GM19467 (cell line): ENCODE results near the gene ENDOD1.
A peak's percentile ranks its signal among the peaks of the same experiment; 100 is the strongest.

Source experiments
- ATAC-seq: cut with Tn5 transposase; IDR thresholded peaks from one replicate; pipeline ENCODE4 v1.9.1; 2021; ENCODE audit warnings: mild to moderate bottlenecking, moderate library complexity; ENCODE audit not compliant: unreplicated experiment

ENDOD1 gene

GRCh38 chr11:95074792-95075563, 14.7 kb upstream of the ENDOD1 start:
- ATAC-seq = no peak

DNA sequence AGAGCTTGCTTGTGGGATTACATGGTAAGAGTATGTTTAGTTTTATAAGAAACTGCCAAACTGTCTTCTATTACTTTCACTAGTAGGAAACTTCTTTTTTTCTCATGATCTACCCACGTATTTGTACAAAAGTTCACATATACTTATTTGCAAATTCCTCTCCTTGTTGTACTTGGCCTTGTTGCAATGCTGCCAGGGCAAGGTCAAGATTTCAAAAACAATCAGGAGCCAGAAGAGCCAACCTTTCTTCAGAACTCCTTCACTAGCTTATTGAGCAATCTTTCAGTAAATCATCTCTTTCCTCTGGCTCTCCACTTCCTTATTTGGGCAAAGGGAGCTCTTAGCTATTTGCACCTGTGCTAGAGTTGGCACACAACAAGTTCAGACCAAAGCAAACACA, 13.2 kb upstream of the ENDOD1 start:
- peak; percentile 74 for ATAC-seq

- ATAC-seq = peak; percentile 16
These were observed 12.7 kb upstream of the ENDOD1 start for GRCh38 chr11:95076981-95077380.

DNA sequence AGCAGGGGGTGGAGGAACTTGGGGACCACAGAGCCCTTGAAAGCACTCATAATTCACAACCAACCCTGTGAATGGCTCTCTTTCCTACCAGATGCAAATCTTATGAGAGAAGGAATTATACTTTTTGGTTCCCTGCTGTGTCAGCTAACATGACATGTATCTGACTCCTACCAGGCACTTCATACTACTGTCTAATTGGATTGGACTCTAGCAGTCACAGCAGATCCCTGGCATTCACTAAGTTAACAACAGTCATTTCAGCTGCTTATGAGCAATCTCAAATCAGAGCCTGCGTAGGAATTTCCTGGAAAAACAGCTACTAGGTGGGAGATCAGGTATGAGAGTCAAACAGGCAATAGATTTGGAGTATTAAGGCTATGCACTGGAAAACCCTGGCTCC, 11.1 kb upstream of the ENDOD1 start:
- ATAC-seq = no peak

DNA sequence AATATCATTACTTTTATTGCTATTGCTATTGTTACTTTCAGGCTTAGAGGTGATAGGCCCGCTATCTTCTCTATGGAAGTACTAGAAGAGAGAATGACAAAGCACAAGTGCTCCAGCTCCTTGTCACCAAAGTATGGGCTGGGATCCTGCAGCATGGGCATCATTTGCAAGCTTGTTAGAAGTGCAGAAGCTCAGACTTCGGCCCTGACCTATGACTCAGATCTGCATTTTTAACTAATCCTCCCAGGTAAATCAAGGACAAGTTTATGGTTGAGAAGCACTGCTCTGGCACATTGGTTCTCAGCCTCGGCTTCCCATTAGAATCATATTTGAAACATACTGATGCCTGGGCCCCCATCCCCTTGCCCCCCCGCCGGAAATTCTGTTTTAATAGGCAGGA, 8.6 kb upstream of the ENDOD1 start:
- no peak for ATAC-seq

GRCh38 chr11:95081412-95081811, 8.2 kb upstream of the ENDOD1 start:
- ATAC-seq = no peak

- no peak for ATAC-seq
These were observed 7.1 kb upstream of the ENDOD1 start for GRCh38 chr11:95082576-95083001.

DNA sequence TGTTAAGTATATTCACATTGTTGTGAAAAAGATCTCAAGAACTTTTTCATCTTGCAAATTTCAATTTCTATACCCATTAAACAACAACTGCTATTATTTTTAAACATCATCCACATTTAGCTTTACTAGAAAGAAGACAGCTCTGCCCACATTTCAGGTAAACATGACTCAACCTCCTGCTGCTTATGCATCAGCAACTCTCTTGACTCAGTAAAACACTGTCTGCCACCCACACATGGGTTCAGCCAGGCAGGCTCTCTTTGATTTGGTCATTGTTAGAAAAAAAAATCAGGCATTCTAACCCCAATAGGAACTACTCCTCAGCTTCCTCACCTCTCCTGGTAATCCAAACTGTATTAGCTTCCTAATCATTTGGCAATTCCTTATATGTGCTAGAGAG, 5.1 kb upstream of the ENDOD1 start:
- no peak for ATAC-seq

GRCh38 chr11:95085117-95085816, 4.4 kb upstream of the ENDOD1 start:
- ATAC-seq = no peak

DNA sequence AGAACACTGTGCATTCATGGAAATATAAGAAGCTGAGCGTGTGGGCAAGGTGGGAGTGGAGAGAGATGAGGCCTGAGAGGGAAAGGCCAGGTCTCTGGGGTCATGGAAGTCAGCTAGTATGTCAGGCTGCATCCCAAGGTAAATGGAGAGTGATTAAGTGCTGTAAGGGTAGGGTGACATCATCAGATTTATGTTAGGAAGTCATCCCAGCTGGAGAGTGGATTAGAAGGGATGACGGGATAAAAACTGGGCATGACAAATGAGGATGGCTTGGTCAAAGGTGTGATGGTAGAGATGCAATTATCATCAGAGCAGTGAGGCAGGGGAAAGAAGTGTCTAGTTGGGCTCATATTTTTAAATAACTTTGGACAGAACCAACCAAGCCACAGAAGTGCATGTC, 3.5 kb upstream of the ENDOD1 start:
- no peak for ATAC-seq

- no peak for ATAC-seq
These were observed 2.6 kb upstream of the ENDOD1 start for GRCh38 chr11:95086836-95087570.

DNA sequence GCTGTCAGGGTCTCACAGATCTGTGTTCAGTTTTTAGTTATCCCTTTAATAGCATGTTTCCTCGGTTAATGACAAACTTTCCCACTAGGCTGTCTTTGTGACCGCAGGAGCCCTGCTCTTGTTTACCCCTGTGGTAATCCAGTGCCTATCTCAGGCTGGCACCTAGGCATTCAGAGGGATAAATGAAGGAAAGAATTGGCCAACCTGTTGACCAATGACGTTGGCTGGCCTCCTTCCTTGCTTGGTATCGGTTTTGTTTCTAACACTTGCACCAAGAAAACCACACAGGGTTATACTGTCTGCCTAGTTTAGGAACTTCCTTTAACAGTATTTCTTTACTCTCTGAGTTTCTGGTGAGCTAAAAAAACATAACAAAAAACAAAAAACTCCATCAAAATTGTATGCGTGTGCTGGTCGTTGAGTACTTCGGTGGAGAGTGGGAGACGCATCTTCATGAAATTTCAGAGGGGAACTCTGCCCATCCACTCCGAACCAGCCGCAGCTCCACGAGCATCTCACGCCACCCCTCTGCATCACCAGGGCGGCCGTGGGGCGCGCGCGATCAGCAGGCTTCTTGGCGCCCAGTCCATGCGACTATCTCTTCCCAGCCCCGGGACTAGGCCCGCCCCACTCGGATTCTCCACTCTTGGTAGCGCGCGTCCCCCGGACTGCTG, 563 bp upstream of the ENDOD1 start:
- ATAC-seq = peak; percentile 47

- ATAC-seq = no peak
These were observed 2.1 kb downstream of the ENDOD1 start for GRCh38 chr11:95091663-95092180.

DNA sequence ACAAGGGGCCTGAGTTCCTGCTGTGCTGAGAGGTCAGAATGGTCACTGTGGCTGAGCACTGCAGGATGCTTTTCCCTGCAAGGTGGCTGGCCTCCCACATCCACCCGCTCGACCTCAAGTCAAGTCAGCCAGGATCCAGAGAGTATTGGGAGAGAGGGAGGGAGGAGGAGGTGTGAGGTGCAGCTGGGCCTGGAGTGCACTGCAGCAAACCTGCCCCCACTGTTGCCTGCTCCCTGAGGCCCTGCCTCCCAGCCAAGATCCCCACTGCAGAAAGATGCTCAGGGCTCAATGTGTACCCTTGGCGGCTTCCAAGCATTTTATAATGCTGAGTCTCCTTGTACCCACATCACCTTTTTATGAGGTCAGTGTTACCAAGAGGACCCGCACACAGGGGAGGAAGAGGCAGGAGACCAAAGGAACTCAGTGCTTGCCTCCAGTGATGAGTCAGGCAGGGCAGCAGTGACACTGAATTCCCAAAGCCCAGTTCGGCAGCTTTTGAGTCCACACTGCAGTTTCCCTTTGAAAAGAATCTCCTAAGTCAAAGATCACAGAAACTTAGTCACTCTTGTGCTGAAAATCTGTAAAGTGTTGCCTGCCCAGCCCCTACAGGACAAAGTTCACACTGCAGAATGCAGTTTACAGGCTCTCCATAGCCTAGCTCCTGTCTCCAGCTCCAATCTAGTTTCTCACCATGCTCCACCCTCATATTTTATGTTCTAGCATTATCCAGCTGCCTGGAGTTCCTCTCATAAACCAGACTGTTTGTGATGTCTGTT, 3.1 kb downstream of the ENDOD1 start:
- no peak for ATAC-seq

- ATAC-seq = no peak
These were observed 3.9 kb downstream of the ENDOD1 start for GRCh38 chr11:95093548-95093947.

DNA sequence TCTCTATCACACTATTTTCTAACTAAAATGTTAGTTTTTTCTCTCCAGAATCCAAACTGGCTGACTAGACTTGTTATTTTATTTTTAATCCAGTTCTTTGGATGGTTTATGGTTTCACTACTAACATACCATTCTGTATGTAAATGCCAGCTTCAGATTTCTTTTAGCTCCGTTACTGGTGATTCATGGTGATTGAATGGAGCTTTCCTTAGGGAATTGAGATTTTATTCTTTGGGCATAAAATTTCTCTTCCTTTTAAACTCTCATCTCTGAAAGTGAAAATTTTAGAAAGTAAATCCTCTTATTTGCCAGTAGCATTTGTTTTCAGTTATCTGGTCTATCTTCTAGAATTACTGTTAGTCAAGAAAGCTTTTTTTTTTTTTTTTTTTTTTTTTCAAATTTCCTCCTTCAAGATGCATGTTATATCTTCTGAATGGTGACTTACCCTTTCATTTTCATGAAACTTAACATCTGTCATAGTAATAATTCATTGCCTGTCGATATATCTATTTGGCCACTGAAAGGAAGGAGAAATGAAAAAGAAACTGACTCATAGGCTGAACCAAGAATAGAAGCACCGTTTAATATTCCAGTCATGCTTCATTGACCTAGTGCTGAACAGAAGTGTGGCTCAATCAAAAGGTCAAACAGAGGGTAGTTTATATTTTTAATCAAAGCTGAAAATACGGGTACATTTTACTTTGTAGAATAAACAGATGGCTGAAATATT, 6.4 kb downstream of the ENDOD1 start:
- ATAC-seq = peak; percentile 86

DNA sequence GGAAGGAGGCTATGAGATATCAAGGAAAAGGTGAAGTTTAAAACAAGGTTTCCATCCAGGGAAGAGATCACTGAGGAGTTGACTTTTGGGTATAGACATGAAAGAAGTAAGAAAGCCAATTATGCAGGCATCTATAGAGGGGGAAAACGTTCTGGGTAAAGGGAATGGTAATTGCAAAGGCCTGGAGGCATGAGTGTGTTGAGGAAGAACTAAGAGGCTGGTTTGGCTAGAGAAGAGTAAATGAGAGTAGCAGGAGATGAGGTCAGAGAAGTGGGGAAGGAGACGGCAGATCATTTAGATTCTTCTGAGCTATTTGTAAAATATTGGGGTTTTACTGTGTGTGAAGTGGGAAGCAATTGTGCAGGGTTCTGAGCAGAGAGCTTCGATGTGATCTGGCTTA, 7.6 kb downstream of the ENDOD1 start:
- ATAC-seq = no peak

DNA sequence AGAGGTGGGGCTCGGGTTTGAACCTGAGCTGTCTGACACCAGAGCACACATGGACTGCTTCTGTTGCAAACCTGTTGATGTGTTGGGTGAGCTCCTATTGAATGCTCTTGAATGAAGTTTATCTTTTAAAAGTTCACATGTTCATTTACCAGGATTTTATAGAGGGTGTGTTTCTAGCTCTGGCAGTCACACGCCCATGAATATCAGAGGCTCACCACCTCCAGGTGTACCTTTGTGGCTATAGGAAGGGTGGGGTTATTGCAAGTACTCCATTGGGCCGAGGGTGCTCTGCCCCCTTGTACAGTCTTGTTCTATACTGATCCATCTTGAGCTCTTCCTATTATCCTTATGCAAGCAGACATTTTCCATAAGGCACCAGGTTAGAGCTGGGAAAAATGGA, 9.2 kb downstream of the ENDOD1 start:
- ATAC-seq = no peak

- ATAC-seq = no peak
These were observed 10.6 kb downstream of the ENDOD1 start for GRCh38 chr11:95100191-95100648.
